NT2/D1 (cell line): ENCODE results near the gene RPL28.
"Not testable (repeated sequence)": the region's sequence is repeated elsewhere in the genome, so short reads cannot be mapped to it uniquely, and the experiment has no call there.

Experiments used
- DNase-seq: peaks from one replicate; pipeline ENCODE4 v3.0.0-alpha.2; 2011; ENCODE audit warnings: low read depth, low spot score
- H3K27me3 ChIP-seq: 2 replicates; pipeline ENCODE4 v1.6.0; 2011; ENCODE audit warnings: mild to moderate bottlenecking; ENCODE audit not compliant: insufficient read length, insufficient read depth
- H3K36me3 ChIP-seq: 2 replicates; pipeline ENCODE4 v1.6.1; 2011; ENCODE audit warnings: mild to moderate bottlenecking, low read length, mixed read lengths; ENCODE audit not compliant: insufficient read depth, insufficient read length
- H3K4me1 ChIP-seq: 2 replicates; pipeline ENCODE4 v1.5.1; 2011; ENCODE audit not compliant: insufficient read depth, insufficient read length
- H3K4me3 ChIP-seq: 2 replicates; pipeline ENCODE4 v1.5.1; 2011; ENCODE audit warnings: low read depth; ENCODE audit not compliant: insufficient read length
- H3K9ac ChIP-seq: 2 replicates; pipeline ENCODE4 v1.6.0; 2011; ENCODE audit warnings: low read depth; ENCODE audit not compliant: insufficient read length
- H3K9me3 ChIP-seq: 2 replicates; pipeline ENCODE4 v1.5.1; 2011; ENCODE audit warnings: mild to moderate bottlenecking, low read length; ENCODE audit not compliant: insufficient read depth
- SUZ12 ChIP-seq: IDR thresholded peaks from 2 replicates; pipeline ENCODE4 v1.6.1; 2011; ENCODE audit not compliant: insufficient read length, insufficient read depth; ENCODE audit errors: extremely low read depth
- YY1 ChIP-seq: IDR thresholded peaks from 2 replicates; pipeline ENCODE4 v1.6.1; 2011; ENCODE audit not compliant: insufficient read length, insufficient read depth
- ZNF274 ChIP-seq: IDR thresholded peaks from 2 replicates; pipeline ENCODE4 v1.6.1; 2011; ENCODE audit warnings: mild to moderate bottlenecking, low read depth, low read length

Gene RPL28

DNA sequence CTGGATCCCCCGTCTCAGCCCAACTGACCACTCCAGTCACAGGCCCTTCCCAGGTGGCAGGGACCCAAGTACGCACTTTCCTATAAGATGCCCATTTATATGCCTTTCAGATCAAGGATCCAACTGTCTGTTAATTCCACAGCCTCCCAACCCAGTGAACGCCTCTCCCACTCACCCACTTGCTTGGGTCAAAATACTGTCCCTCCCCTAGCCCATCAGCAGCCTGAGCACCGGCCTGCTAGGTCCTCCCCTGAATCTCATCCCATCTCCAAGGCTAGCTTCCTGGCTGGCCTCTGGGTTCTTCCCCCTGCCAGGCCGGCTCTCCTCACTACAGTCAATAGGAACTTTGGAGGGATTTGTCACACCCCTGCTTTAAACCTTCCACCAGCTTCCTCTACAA lies 19.9 kb downstream of the RPL28 start:
- Histone ChIP-seq H3K27me3 (no peaks in the 10 kb centered on the region), H3K4me1 (peaks cover 18% of the 10 kb centered on the region), H3K36me3 (peaks cover 53% of the 10 kb centered on the region), H3K9me3 (peaks cover 18% of the 10 kb centered on the region; the same call in 1 of the 2 replicates), H3K4me3 (peak overlapping the region; percentile 78), H3K9ac (peak overlapping the region; percentile 97)
- TF ChIP-seq YY1 (no peak), ZNF274 (no peak), SUZ12 (no peak)
- DNase-seq = no peak

DNA sequence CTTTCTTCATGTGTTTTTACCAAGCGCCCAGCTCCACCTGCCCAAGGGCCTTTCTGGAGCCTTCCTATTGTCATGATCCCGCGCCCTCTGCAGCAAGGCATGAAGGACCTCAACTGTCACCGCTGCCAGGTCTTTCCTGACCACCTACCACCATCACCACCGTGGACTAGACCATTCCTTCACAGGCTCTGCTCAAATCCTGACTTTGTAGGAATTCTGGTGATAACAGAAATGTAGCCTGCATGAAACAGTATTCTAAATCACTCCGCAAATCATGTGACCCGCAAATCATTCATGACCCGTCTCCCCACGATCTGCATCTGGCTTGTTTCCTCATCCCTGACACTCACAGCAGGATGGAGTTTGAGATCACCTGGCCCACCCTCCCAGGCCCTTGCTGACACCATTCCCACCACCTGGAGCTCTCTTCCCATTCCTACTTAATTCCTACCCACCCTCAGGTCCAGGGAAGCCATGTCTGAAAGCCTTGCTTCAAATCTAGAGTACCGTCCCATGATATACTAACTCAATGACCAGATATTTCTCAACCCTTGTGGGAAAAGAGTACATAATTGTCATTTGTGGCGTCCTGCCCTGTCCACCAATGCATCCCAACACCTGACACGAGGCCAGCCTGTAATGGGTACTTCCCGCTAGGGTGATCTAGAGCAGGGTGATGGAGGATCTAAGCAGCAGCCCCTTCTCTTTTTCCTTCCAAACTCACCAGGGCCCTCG lies 20.5 kb downstream of the RPL28 start:
- DNase-seq = no peak
- Histone ChIP-seq H3K9me3 (peaks cover 18% of the 10 kb centered on the region; the same call in 1 of the 2 replicates), H3K4me3 (peak overlapping the region; percentile 78), H3K4me1 (peaks cover 15% of the 10 kb centered on the region), H3K9ac (peak overlapping the region; percentile 97), H3K27me3 (no peaks in the 10 kb centered on the region), H3K36me3 (peaks cover 48% of the 10 kb centered on the region)
- TF ChIP-seq SUZ12 = no peak

DNA sequence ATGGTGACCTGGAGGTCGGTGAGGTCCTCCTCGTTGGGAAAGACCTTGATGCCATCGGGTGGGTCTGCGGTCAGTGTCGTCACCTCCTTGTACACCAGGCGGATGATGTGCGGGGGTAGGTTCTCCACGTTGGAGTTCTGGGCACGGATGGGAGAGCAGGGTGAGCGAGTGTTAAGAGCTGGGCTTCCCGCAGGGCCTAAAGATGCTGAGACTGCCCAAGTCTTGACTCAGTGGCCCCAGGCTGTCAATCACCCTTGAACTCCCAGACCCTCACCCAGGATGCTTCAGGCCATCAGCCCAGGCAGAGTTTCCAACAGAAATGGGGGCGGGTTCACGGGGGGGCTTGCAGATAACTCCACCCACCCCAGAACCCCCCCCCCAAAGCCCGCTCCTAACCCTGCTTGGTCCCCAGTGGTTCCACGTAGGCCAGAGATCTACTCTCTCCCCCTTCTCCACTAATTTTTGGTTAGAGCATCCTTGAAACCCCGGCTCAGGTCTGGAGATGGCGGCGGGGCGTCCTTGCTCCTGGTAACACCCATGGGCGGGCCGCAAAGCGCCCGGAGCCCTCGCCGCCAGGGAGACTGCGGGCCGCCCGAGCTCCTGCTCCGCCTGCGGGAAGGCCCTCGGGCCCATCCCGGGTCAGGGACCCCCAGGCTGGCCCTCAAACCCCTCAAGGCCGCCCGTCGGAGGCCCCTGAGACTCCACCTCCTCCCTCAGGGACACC lies 21.3 kb downstream of the RPL28 start:
- Histone ChIP-seq H3K27me3 (no peaks in the 10 kb centered on the region), H3K9me3 (peaks cover 18% of the 10 kb centered on the region; the same call in 1 of the 2 replicates), H3K9ac (peak overlapping the region; percentile 97), H3K36me3 (peaks cover 43% of the 10 kb centered on the region), H3K4me3 (peak overlapping the region; percentile 78), H3K4me1 (peaks cover 13% of the 10 kb centered on the region)
- no peak for TF ChIP-seq YY1
- no peak for TF ChIP-seq SUZ12
- no peak for TF ChIP-seq ZNF274
- no peak for DNase-seq

DNA sequence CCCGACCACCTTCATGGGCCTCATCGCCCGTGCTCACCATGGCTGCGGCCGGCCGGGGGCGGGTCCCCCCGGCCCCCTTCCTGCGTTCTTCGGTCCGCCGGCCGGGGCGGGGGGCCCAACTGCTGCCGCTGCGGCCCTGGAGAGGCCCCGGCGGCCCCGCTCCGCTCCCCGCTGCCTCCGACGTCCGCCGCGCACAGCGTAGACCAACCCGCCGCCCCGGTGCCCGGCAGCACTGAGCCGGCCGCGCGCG lies 21.7 kb downstream of the RPL28 start, which contains the start of gene UBE2S:
Gene UBE2S, minus strand, starts transcription at position 239 of the 250 bp plus-strand sequence. Its CDS starts 199 bp downstream, at position 40.
- not testable (repeated sequence) for DNase-seq, H3K27me3 ChIP-seq
- H3K4me3 ChIP-seq = peak within 1 kb of the TSS; percentile 78
- H3K9me3 ChIP-seq = peaks cover 18% of the 10 kb centered on the region; the same call in 1 of the 2 replicates
- H3K36me3 ChIP-seq = peaks cover 39% of the 10 kb centered on the region
- H3K9ac ChIP-seq = peak within 1 kb of the TSS; percentile 97
- H3K4me1 ChIP-seq = peaks cover 10% of the 10 kb centered on the region

DNA sequence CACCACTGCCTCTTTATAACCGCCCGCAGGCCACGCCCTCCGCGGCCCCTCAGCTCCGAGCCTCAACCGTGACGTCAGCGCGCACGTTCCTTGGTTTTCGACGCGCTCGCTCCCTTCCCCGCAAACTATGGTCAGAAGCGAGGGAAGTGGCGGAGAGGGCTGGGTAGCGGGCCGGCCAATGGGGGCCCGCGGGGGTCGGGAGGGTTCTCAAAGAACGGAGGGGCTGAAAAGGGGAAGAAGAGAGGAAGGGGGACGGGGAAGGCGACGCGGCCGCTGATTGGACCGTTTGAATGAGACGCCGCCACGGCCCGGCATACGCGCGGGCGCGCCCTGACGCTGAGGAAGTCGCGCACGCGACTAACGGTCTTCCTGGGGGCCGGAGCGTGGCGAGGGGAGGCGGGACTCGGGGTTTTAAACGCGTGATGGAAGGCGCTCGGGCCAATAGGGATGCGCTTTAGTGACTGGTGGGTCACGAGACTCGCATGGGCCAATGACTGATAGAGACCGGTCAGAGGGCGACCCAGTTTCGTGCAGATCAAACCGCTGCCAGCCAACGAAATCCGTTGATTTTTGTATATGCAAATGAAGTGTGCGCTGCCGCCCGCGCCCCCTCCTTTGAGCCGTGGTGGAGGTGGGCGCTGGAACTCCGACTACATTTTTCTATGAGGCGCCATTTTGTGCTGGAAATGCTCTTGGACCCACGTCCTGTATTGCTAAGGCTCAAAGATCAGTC lies 22.2 kb downstream of the RPL28 start:
- H3K9me3 ChIP-seq = peaks cover 18% of the 10 kb centered on the region; the same call in 1 of the 2 replicates
- TF ChIP-seq SUZ12 (no peak), YY1 (peak; percentile 63), ZNF274 (no peak)
- peak overlapping the region; percentile 97 for H3K9ac ChIP-seq
- H3K4me1 ChIP-seq = peaks cover 8% of the 10 kb centered on the region
- H3K4me3 ChIP-seq = peak overlapping the region; percentile 78
- no peaks in the 10 kb centered on the region for H3K27me3 ChIP-seq
- peak; percentile 94 for DNase-seq
- H3K36me3 ChIP-seq = peaks cover 34% of the 10 kb centered on the region

DNA sequence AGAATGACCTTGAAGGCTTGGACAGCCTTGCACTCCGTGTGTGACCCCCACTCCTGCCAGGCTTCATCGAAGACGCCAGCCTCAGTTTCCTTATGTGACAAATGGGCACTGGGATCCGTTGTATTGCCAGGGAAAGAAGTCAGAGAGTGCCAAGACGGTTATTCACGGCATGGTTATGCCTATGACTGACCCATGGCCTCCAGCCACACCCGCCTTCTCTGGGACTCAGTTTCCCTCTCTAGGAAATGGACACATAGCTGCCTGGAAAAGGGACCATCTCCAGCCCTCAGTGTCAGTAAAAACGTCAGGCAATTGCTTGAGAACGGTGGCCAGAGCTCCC lies 22.8 kb downstream of the RPL28 start:
- TF ChIP-seq ZNF274 = no peak
- Histone ChIP-seq H3K4me3 (peak overlapping the region; percentile 9), H3K27me3 (no peaks in the 10 kb centered on the region), H3K9ac (no peak overlapping the region), H3K4me1 (peaks cover 8% of the 10 kb centered on the region), H3K9me3 (peaks cover 18% of the 10 kb centered on the region; the same call in 1 of the 2 replicates), H3K36me3 (peaks cover 28% of the 10 kb centered on the region)
- DNase-seq = no peak

DNA sequence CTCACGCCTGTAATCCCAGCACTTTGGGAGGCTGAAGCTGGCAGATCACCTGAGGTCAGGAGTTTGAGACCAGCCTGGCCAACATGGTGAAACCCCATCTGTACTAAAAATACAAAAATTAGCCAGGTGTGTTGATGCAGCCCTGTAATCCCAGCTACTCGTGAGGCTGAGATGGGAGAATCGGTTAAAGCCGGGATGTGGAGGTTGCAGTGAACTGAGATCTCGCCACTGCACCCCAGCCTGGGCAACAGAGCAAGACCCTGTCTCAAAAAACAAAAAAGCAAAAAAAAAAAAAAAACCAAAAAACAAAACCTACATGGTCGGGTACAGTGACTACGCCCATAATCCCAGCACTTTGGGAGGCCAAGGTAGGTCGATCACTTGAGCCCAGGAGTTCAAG lies 23.4 kb downstream of the RPL28 start:
- H3K27me3 ChIP-seq = not testable (repeated sequence)

More for the DNA sequence above, 23.4 kb downstream of the RPL28 start:
- H3K36me3 ChIP-seq = peaks cover 23% of the 10 kb centered on the region
- not testable (repeated sequence) for H3K4me3 ChIP-seq, H3K4me1 ChIP-seq, H3K9ac ChIP-seq, DNase-seq
- peaks cover 18% of the 10 kb centered on the region; the same call in 1 of the 2 replicates for H3K9me3 ChIP-seq
